Vagina (tissue), 2 donors: Measurements from ENCODE around the gene VPS26C. TPM values are rescaled to one million over a fixed set of nuclear protein-coding genes. Genes with fewer than 3 reads are reported as not detected.
"Not testable (repeated sequence)": the region's sequence is repeated elsewhere in the genome, so short reads cannot be mapped to it uniquely, and the experiment has no call there.

ENCODE experiments used
- DNase-seq, 2 donors: peaks; one replicate each; pipeline ENCODE4 v3.0.0-alpha.2; 2017; ENCODE audit errors: extremely low spot score in 2 of 2
- H3K27ac ChIP-seq: fragments of 200-600 bp; sonication (generic); one replicate; pipeline ENCODE4 v1.5.1; 2019
- H3K27me3 ChIP-seq: fragments of 200-600 bp; sonication (generic); one replicate; pipeline ENCODE4 v1.5.1; 2019
- H3K36me3 ChIP-seq, 2 donors: fragments of 200-600 bp; sonication (generic); one replicate each; pipeline ENCODE4 v1.5.1; 2017 to 2019
- H3K4me1 ChIP-seq: fragments of 200-600 bp; sonication (generic); one replicate; pipeline ENCODE4 v1.5.1; 2019
- H3K4me3 ChIP-seq, 2 donors: fragments of 200-600 bp; sonication (generic); 1 replicate in 1 of 2; 2 replicates in 1 of 2; pipeline ENCODE4 v1.5.1; 2016 to 2019
- H3K9me3 ChIP-seq: fragments of 200-600 bp; sonication (generic); one replicate; pipeline ENCODE4 v1.5.1; 2019
- CTCF ChIP-seq, 3 experiments: fragments of 450-650 bp in 2 of 3; fragments of 200-600 bp in 1 of 3; sonication (generic) in 1 of 3; IDR thresholded peaks; one replicate each; pipeline ENCODE4 v1.5.1; 2017 to 2019; ENCODE audit warnings: antibody characterized with exemption in 3 of 3, mild to moderate bottlenecking in 2 of 3, moderate library complexity in 2 of 3
- POLR2A ChIP-seq, 2 donors: fragments of 450-650 bp; IDR thresholded peaks; one replicate each; pipeline ENCODE4 v1.6.1; 2017; ENCODE audit warnings: antibody characterized with exemption in 2 of 2, mild to moderate bottlenecking in 2 of 2, moderate library complexity in 2 of 2
- POLR2AphosphoS5 ChIP-seq, 2 donors: sonication (generic); formaldehyde crosslinking; IDR thresholded peaks; one replicate each; pipeline ENCODE4 v1.9.0; 2017; ENCODE audit warnings: antibody characterized with exemption in 2 of 2, mild to moderate bottlenecking in 2 of 2, low read depth in 1 of 2; ENCODE audit not compliant: insufficient read depth in 1 of 2
- intact Hi-C: fragments of 100-400 bp; cut with DNase I; formaldehyde crosslinking; loops from one replicate; pipeline ENCODE4 v1.15.1; 2023
- total RNA-seq: library from RNA; depleted of rRNA; stranded (reverse); fragments of >200 nt; gene quantifications from one replicate; pipeline ENCODE4 v1.2.3, GENCODE V29; 2016

VPS26C gene
- total RNA-seq: 49.6 TPM

GRCh38 chr21:37267269-37268185 lies at the start of gene VPS26C:
Gene VPS26C, minus strand, starts transcription at chr21:37267334. Its CDS starts 40 bp downstream, at chr21:37267294.
- Histone ChIP-seq H3K4me3 (peak within 1 kb of the TSS; percentile 87 to 95), H3K4me1 (peaks cover 43% of the 10 kb centered on the region), H3K27ac (peak within 1 kb of the TSS; percentile 97), H3K36me3 (no peaks in the 10 kb centered on the region), H3K27me3 (no peaks in the 10 kb centered on the region), H3K9me3 (no peaks in the 10 kb centered on the region)
- TF ChIP-seq POLR2A (IDR thresholded peaks at IDR 0.05) (peak in 1 of 2 donors; percentile 58), POLR2AphosphoS5 (IDR thresholded peaks at IDR 0.05; ENCODE audit: insufficient read depth in 1 of 2, low read depth in 1 of 2) (peak; percentile 97 to 98), CTCF (IDR thresholded peaks at IDR 0.05) (no peak)
- peak; percentile 99 for DNase-seq
- intact Hi-C loops: loop anchor here (2.0 to 10.0 kb wide), 2 partner anchors 101 to 297 kb away; no protein-coding TSS in a partner anchor

- H3K4me3 ChIP-seq, H3K4me1 ChIP-seq, H3K27me3 ChIP-seq, DNase-seq, H3K9me3 ChIP-seq, H3K36me3 ChIP-seq, H3K27ac ChIP-seq, intact Hi-C loops: not testable (repeated sequence)
These were observed 48.9 kb upstream of the VPS26C start for GRCh38 chr21:37316072-37316471.

- TF ChIP-seq POLR2A (IDR thresholded peaks at IDR 0.05) (no peak), CTCF (IDR thresholded peaks at IDR 0.05) (no peak), POLR2AphosphoS5 (IDR thresholded peaks at IDR 0.05; ENCODE audit: insufficient read depth in 1 of 2, low read depth in 1 of 2) (no peak)
- intact Hi-C loops: no loop called here
- no peaks in the 10 kb centered on the region for H3K4me1 ChIP-seq
- no peaks in the 10 kb centered on the region for H3K9me3 ChIP-seq
- no peak overlapping the region for H3K27ac ChIP-seq
- no peaks in the 10 kb centered on the region for H3K27me3 ChIP-seq
- DNase-seq: no peak
- no peak overlapping the region for H3K4me3 ChIP-seq
- H3K36me3 ChIP-seq: no peaks in the 10 kb centered on the region
These were observed 33.1 kb upstream of the VPS26C start for GRCh38 chr21:37300114-37300751.

- H3K4me3 ChIP-seq: no peak overlapping the region
- no peaks in the 10 kb centered on the region for H3K4me1 ChIP-seq
- no peak for DNase-seq
- no peak overlapping the region for H3K27ac ChIP-seq
- H3K36me3 ChIP-seq: no peaks in the 10 kb centered on the region
- H3K9me3 ChIP-seq: no peaks in the 10 kb centered on the region
- intact Hi-C loops: no loop called here
- no peaks in the 10 kb centered on the region for H3K27me3 ChIP-seq
- no peak for TF ChIP-seq POLR2AphosphoS5 (IDR thresholded peaks at IDR 0.05; ENCODE audit: insufficient read depth in 1 of 2, low read depth in 1 of 2)
- no peak for TF ChIP-seq CTCF (IDR thresholded peaks at IDR 0.05)
- no peak for TF ChIP-seq POLR2A (IDR thresholded peaks at IDR 0.05)
These were observed 30.2 kb upstream of the VPS26C start for GRCh38 chr21:37297364-37297763.

- Histone ChIP-seq H3K27me3 (no peaks in the 10 kb centered on the region), H3K4me3 (no peak overlapping the region), H3K36me3 (no peaks in the 10 kb centered on the region), H3K27ac (no peak overlapping the region), H3K4me1 (no peaks in the 10 kb centered on the region), H3K9me3 (no peaks in the 10 kb centered on the region)
- no peak for TF ChIP-seq POLR2A (IDR thresholded peaks at IDR 0.05)
- TF ChIP-seq POLR2AphosphoS5 (IDR thresholded peaks at IDR 0.05; ENCODE audit: insufficient read depth in 1 of 2, low read depth in 1 of 2): no peak
- no peak for TF ChIP-seq CTCF (IDR thresholded peaks at IDR 0.05)
- intact Hi-C loops: no loop called here
- DNase-seq: no peak
These were observed 27.5 kb upstream of the VPS26C start for GRCh38 chr21:37294679-37295078.
